GM18858 (cell line): ENCODE measurements around the gene TMEM231.
A peak's percentile ranks its signal among the peaks of the same experiment; 100 is the strongest.
"Not testable (repeated sequence)": the region's sequence is repeated elsewhere in the genome, so short reads cannot be mapped to it uniquely, and the experiment has no call there.

Experiments
- ATAC-seq: cut with Tn5 transposase; IDR thresholded peaks from one replicate; pipeline ENCODE4 v1.9.1; 2021; ENCODE audit not compliant: unreplicated experiment

The TMEM231 gene

GRCh38 chr16:75555707-75556430, at the start of gene TMEM231:
Gene TMEM231, minus strand, starts transcription at chr16:75556252. Its CDS starts 43 bp downstream, at chr16:75556209.
- peak; percentile 95 for ATAC-seq

- no peak for ATAC-seq
Measured at GRCh38 chr16:75603241-75603640, 47.2 kb upstream of the TMEM231 start.

DNA sequence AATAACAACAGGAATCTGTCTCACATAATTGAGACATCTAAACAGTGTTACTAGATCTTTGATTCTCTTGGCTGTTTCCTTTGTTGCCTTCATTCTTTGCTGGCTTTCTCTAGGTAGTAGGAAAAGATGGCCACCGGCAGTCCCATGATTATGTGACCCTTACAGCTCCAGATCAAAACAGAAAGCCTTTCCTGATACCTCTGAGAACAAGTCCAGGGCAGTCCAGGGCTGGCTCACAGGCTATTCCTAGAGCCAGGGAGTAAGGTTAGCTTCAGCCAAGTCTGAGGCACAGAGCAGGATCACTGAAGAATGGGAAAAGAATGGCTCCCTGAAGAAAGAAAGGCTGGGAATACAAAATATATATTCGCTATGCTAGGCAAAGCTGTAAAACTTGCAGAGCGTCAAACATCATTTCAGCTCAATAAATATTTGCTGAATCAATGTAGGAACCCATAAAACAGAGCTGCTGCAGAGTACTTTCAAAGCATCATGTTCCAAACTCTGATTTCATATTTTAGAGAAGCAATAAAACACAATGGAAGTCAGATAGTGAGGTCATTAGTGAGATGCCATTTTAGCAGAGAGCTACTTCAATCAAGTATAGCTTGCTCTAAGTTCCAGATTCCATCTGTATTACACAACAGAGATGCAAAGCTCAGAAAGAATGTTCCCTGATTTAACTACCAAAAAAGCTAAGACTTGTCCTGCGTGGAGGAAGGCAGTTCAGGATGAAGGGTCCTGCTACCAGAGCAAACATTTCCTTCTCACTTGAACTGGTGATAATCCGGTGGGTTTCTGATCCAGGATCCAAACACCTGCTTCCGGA, 43.6 kb upstream of the TMEM231 start:
- ATAC-seq: no peak

DNA sequence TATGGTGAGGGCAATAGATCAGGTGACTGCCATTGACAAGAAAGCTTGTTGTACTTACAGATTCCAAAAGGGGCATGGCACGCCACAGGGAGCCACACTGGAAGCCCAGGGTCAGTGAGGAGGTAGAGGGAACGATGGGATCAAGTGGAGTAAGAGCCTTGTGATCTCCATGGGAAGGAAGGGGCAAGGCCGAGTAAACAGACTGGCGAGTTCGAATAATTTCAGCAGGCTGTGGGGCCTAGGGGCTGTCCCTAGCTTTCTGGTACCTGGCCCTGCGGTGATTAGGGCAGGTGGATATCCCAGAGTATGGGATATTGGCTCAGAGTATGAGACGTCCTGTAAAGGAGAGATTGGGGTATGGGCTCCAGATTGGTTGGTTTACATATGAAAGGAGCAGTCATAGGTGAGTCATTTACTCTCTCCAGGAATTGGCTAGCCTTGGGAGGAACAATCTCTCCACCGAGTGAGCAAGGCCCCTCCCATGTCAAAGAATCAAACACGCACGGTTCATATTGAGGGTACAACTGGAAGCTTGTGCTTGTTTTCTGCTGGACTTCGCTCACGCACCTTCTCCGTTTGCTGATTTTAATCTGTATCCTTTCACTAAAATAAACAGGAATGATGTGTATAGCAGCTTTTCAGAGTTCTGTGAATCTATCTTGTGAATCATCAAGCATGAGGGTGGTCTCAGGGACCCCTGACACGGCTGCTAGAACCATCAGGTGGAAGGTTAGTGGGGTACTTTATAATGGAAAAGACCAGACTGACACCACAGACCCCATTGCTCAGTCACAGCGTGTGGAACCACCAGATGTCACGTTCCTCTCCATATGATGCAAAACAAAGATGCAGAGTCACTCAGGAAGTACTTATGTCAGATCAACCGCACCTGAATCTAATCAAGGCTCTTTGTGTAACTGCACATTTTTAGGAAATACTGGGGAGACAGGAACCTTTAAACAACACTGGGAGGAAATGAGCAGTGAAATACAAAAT, 38.1 kb upstream of the TMEM231 start:
- ATAC-seq: no peak

DNA sequence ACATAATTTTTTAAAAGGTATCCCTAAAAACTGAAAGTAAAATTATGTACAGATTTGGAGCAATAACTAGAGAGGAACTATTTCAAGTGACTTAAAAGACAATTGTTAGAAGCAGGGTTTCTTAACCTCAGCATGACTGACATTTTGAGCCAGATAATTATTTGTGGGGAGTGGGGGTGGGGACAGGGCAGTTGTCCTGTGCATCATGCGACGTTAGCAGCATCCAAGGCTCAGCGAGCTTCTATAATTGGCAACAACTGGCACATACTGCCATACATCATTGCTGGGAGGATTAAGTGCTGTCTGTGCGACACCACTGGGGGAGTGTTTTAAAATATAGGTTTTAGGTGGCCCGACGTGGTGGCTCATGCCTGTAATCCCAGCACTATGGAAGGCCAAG, 37.3 kb upstream of the TMEM231 start:
- no peak for ATAC-seq

DNA sequence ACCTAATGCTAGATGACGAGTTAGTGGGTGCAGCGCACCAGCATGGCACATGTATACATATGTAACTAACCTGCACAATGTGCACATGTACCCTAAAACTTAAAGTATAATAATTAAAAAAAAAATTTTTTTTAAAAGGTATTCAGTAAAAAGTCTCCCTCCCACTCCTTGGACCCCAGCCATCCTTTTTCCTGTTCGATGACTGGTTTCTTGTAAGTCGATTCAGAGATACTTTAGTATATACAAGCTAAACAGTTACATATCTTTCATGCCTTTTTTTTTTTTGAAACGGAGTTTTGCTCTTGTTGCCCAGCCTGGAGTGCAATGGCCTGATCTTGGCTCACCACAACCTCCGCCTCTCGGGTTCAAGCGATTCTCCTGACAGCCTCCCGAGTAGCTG, 35.9 kb upstream of the TMEM231 start:
- not testable (repeated sequence) for ATAC-seq

DNA sequence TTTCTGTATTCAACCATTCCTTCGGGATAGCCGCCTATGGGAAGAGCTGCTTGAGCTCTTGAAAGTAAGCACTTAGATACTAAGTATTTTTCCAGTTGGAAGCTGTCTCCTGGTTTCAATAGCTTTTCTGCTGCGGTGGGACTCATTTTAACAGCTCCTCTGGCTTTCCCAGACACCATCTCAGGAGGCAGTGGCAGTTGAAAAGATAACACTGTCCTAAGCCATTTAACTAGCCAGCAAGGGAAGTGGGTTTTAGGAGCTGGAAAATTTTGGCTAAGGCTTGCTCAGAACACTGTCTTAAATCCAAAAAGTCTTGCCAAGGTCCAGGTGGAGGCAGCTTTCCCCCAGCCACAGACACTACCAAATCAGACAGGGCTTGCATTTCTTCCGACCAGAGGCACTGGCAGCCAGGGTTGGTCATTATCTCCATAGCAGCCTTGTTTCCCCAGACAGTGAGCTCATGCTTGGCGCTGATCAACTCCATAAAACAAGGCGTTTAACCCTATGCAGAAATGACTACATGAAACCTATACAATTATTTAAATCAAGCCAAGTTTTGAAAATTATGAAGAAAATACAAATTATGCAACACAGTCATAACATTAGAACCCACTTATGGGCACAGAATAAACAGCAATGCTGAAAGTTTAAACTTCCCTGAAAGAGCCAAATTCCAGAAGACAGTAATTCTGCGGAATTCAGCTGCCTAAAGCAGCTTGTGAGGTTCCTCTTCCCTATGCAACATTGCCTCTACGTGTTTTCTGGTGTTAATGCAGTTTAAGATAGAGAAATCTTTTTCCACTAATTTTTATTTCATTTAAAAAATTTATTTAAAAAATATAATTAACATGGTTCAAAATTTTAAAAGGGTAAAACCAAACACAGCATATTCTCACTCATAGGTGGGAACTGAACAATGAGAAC, 35.1 kb upstream of the TMEM231 start:
- ATAC-seq: no peak

GRCh38 chr16:75589306-75589705, 33.3 kb upstream of the TMEM231 start:
- no peak for ATAC-seq

GRCh38 chr16:75588716-75589115, 32.7 kb upstream of the TMEM231 start:
- no peak for ATAC-seq

- peak; percentile 52 for ATAC-seq
Measured at GRCh38 chr16:75584108-75584507, 28.1 kb upstream of the TMEM231 start.

DNA sequence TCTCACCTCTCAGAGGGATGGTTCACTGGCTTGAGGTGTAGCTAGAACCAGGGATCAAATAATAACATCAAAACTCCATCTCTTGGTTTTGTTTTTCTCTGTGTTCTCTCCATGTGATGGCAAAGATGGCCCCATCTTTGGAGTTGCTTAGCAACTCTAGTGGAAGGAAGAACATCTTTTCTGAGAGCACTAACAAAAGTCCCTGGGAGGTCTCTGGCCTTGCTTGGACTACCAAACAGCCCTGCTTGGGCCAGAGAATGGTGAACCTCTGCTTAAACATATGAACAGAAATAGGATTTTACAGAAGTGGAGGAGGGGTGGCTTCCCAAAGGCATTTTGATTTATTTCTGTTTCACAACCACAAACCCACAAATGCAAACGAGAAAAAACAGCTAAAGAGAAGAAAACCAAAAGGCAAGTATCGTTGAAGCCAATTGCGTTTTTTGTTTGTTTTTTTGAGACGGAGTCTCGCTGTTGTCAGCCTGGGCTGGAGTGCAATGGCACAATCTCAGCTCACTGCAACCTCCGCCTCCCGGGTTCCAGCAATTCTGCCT, 23.3 kb upstream of the TMEM231 start:
- ATAC-seq: no peak

DNA sequence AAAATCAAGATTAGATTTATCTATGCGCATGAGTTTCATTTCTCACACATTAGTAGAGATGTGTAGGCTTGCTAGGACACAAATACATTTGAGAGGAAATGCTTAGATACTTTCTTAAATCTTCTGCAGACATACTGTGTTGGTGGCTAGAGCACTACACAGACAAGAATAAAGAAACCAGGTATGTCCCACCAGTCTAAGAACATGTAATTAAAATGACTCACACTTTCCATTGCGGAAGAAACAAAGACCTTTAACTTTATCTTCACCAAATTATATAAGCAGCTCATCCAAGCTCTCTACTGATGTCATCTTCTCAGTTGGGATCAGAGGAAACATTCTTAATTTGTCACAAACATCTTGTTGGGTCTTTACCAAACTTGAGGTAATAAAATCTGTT, 22.7 kb upstream of the TMEM231 start:
- no peak for ATAC-seq

- no peak for ATAC-seq
Measured at GRCh38 chr16:75578212-75578611, 22.2 kb upstream of the TMEM231 start.

DNA sequence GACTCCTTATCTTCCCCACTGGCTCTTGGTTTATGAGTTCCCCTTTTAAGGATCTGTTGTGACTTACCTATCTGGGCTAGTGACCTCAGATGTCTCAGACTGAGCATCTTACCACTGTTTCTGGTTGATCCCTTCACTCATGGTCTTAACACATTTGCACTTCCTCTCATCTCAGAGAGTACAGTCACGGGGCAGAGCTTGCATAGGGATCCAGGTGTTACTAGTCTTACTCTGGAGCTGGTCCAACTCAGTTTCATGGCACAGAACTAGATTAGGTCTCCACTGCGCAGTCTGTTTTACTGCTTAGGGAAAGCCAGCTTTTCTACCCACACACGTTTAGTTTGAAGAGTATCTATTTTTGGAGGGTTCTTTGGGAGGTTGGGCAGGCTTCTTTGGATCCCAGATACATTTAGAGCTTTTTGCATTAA, 20.3 kb upstream of the TMEM231 start:
- peak; percentile 69 for ATAC-seq

DNA sequence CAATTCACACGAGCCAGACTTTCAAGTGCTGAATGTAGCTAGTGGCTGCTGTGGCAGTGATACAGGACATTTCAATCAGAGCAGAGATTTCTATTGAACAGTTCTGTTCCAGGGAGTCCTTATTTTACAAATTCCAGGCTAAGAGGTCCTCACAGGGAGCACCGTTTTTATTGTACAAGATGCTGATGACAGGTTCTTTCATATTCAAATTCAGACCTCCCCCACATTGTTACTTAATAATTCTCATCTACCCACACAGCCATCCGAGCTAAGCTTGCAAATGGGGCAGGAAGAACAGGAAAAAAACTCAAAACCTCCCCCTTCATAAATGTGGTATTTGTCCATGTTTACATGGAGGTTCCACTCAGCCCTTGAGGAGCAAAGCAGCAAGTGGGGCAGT, 19.9 kb upstream of the TMEM231 start:
- no peak for ATAC-seq

DNA sequence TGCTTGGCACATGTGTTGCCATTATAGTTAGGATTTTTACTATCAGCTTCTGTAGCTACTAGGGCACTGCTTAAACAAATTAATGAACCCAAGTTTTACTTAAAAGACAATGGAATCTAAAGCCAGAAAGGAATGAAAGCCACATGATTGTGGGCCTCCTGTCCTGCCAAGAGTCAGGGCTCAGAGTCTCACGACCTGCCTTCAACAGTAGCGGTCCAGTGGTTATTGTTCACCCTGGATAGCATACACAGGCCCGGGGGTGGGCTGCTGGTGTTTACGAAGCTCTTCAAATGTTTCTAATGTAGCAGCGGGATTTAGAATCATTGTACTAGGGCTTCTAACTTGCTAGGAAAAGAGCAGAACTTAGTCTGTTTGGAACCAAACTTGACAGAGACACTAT, 17.9 kb upstream of the TMEM231 start:
- ATAC-seq: no peak

GRCh38 chr16:75572864-75573542, 17.0 kb upstream of the TMEM231 start:
- ATAC-seq: no peak

DNA sequence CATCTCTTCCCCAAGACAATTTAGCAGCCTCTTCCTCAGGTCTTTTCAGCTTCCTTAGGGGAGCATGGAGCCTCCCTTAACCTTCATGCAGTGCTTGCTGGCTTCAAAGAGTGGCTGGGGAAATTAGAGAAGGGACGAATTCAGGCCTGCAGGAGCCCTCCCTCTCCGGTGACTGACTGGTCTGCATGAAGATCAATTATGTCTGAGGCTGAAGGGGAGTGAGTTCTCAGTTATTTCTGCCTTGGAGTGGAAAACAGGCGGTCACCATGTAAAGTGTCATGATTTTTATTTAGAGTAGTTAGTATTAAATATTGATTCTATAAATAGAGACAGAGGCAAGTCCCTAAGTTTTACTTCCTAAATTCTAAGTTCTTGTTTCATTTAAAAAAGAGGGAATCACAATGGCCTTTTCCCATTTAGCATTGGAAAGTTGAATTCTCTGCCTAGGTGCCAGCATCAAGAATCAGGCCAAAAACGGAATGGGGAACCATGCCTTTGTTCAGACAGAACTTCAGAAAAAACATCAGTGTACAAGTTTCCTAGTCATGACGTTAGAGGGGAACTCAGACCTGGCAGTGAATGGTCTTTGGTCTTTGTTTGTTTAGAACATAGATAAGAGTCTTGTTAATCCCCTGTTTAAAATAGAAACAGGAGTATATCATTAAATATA, 14.5 kb upstream of the TMEM231 start:
- no peak for ATAC-seq

DNA sequence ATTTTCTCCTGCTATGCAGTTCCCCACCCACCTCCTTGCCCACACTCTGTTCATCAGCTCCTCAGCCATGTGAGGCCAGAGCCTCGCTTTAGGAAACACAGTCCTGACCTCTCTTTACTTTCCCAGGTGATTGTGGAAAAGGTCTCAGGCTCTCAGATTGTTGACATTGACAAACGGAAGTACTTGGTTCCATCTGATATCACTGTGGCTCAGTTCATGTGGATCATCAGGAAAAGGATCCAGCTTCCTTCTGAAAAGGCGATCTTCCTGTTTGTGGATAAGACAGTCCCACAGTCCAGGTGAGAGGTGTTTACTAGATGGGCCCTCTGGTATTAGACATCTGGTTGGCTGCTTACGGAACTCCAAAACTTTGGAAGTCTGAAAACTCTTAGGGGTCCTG, 11.9 kb upstream of the TMEM231 start:
- no peak for ATAC-seq
